B cell (primary cell): ENCODE measurements around the gene ARHGAP6. TPM values are rescaled to one million over a fixed set of nuclear protein-coding genes. Genes with fewer than 3 reads are reported as not detected.

ENCODE experiments used
- ATAC-seq: fragments of 200-7000 bp; cut with Tn5 transposase; one replicate; pipeline ENCODE4 v1.10.0; 2021; ENCODE audit warnings: low read depth, mild to moderate bottlenecking, moderate number of reproducible peaks, moderate library complexity
- CTCF ChIA-PET: fragments of 350-600 bp; sonication (Branson Sonifier 250); formaldehyde crosslinking; loops from one replicate; lab custom pipeline; 2021; ENCODE audit warnings: antibody characterized with exemption, inconsistent platforms; lab: Charles Lee
- POLR2A ChIA-PET: fragments of 350-600 bp; sonication (Branson Sonifier 250); formaldehyde crosslinking; loops from one replicate; lab custom pipeline; 2021; ENCODE audit warnings: antibody characterized with exemption; lab: Charles Lee
- DNase-seq: peaks from one replicate; pipeline ENCODE4 v3.0.0; 2013
- H2AFZ ChIP-seq: 2 replicates; pipeline ENCODE4 v1.6.1; 2012; ENCODE audit warnings: mild to moderate bottlenecking, low read depth, low read length; ENCODE audit not compliant: insufficient read depth, poor library complexity, severe bottlenecking
- H3K27ac ChIP-seq, 2 donors: 1 replicate in 1 of 2; 2 replicates in 1 of 2; pipeline ENCODE4 v1.5.1; 2012 to 2013; ENCODE audit warnings: low read length in 2 of 2, mild to moderate bottlenecking in 2 of 2, moderate library complexity in 1 of 2
- H3K27me3 ChIP-seq, 4 experiments: fragments of 200-600 bp in 1 of 4; sonication (generic) in 1 of 4; replicated peaks in 1 of 4; 1 replicate in 2 of 4; 2 replicates in 2 of 4; pipeline versions ENCODE4 v1.6.1 to v1.7.0; 2013 to 2016; ENCODE audit warnings: low read length in 3 of 4, mild to moderate bottlenecking in 2 of 4, mixed read lengths in 1 of 4, moderate library complexity in 1 of 4; ENCODE audit not compliant: insufficient read depth in 4 of 4, control insufficient read depth in 3 of 4; ENCODE audit errors: control extremely low read depth in 1 of 4
- H3K36me3 ChIP-seq, 2 experiments: replicated peaks in 1 of 2; 1 replicate in 1 of 2; 2 replicates in 1 of 2; pipeline versions ENCODE4 v1.6.1 to v1.7.1; 2013; ENCODE audit warnings: low read length in 1 of 2; ENCODE audit not compliant: insufficient read depth in 2 of 2, control insufficient read depth in 1 of 2; ENCODE audit errors: control extremely low read depth in 1 of 2, extremely low read depth in 1 of 2
- H3K4me1 ChIP-seq, 2 donors: fragments of 200-600 bp in 1 of 2; sonication (generic) in 1 of 2; 1 replicate in 1 of 2; 2 replicates in 1 of 2; pipeline versions ENCODE4 v1.5.1 to v1.6.1; 2013 to 2017; ENCODE audit warnings: low read length in 2 of 2; ENCODE audit not compliant: control insufficient read depth in 2 of 2, insufficient read depth in 2 of 2
- H3K4me2 ChIP-seq: replicated peaks from 2 replicates; pipeline ENCODE3; 2012; ENCODE audit warnings: mild to moderate bottlenecking, low read depth, low read length; ENCODE audit not compliant: poor library complexity, severe bottlenecking
- H3K4me3 ChIP-seq, 5 experiments: fragments of 200-600 bp in 1 of 5; sonication (generic) in 1 of 5; 1 replicate in 3 of 5; 2 replicates in 2 of 5; pipeline versions ENCODE4 v1.5.1 to v1.7.0; 2011 to 2016; ENCODE audit warnings: low read length in 4 of 5, mild to moderate bottlenecking in 4 of 5, low read depth in 2 of 5, control low read depth in 1 of 5, moderate library complexity in 1 of 5; ENCODE audit not compliant: insufficient read depth in 1 of 5; ENCODE audit errors: control extremely low read depth in 1 of 5, extremely low read depth in 1 of 5
- H3K79me2 ChIP-seq: fragments of 200-600 bp; sonication (generic); one replicate; pipeline ENCODE4 v1.6.0; 2016; ENCODE audit warnings: low read length; ENCODE audit not compliant: control insufficient read depth, insufficient read depth
- H3K9ac ChIP-seq: fragments of 200-600 bp; sonication (generic); 2 replicates; pipeline ENCODE4 v1.6.1; 2017; ENCODE audit warnings: mild to moderate bottlenecking, low read length, moderate library complexity
- H3K9me3 ChIP-seq, 3 donors: one replicate each; pipeline versions ENCODE4 v1.6.1 to v1.7.1; 2013; ENCODE audit warnings: low read length in 2 of 3; ENCODE audit not compliant: control insufficient read depth in 2 of 3, insufficient read depth in 1 of 3; ENCODE audit errors: control extremely low read depth in 1 of 3
- H4K20me1 ChIP-seq: 2 replicates; pipeline ENCODE4 v1.6.0; 2012; ENCODE audit warnings: mild to moderate bottlenecking, low read length; ENCODE audit not compliant: insufficient read depth, control insufficient read depth, poor library complexity, severe bottlenecking
- H3K27ac Mint-ChIP-seq: one replicate; pipeline ENCODE4 v1.8.0; 2021; ENCODE audit warnings: mixed read lengths
- H3K27me3 Mint-ChIP-seq: one replicate; pipeline ENCODE4 v1.8.0; 2021; ENCODE audit warnings: mixed read lengths
- H3K4me1 Mint-ChIP-seq: one replicate; pipeline ENCODE4 v1.8.0; 2021; ENCODE audit warnings: mixed read lengths
- H3K4me3 Mint-ChIP-seq: one replicate; pipeline ENCODE4 v1.8.0; 2021; ENCODE audit warnings: mixed read lengths
- H3K9me3 Mint-ChIP-seq: one replicate; pipeline ENCODE4 v1.8.0; 2022; ENCODE audit warnings: mixed read lengths; ENCODE audit not compliant: insufficient read depth
- CTCF ChIP-seq: fragments of 200-600 bp; IDR thresholded peaks from one replicate; pipeline ENCODE4 v1.8.0; 2022; ENCODE audit warnings: antibody characterized with exemption, mild to moderate bottlenecking
- EZH2 ChIP-seq: IDR thresholded peaks from 2 replicates; pipeline ENCODE4 v1.6.1; 2012; ENCODE audit warnings: borderline replicate concordance, low read depth, mild to moderate bottlenecking, moderate library complexity, low read length; ENCODE audit not compliant: insufficient read depth, poor library complexity, severe bottlenecking
- WGBS: methylation state at CpG from one replicate; pipeline ENCODE4 v1.1.5; 2013; ENCODE audit warnings: missing lambda C conversion rate; ENCODE audit not compliant: insufficient coverage; 5-methylcytosine and 5-hydroxymethylcytosine counted together
- intact Hi-C: fragments of 100-400 bp; cut with micrococcal nuclease; formaldehyde crosslinking; loops from one replicate; pipeline ENCODE4 v1.10.0; 2022
- polyA plus RNA-seq: library from polyadenylated mRNA; depleted of rRNA; stranded (reverse); fragments of >200 nt; gene quantifications from 2 replicates; pipeline ENCODE4 v1.2.3, GENCODE V29; 2012
- total RNA-seq, 2 donors: library from RNA; stranded (reverse); fragments of 120-200 nt in 1 of 2; gene quantifications; 1 replicate in 1 of 2; 2 replicates in 1 of 2; pipeline versions ENCODE4 v1.2.3 to v1.2.4, GENCODE V29; 2013 to 2022

ARHGAP6 gene
- total and polyA plus RNA-seq, 2 donors (not counting 1 experiment from before 2014, with no cell fraction given): 1.6 to 2.6 TPM

GRCh38 chrX:11287505-11287904, 378.2 kb downstream of the ARHGAP6 start:
- Histone ChIP-seq H3K4me2 (no peak overlapping the region), H4K20me1 (no peaks in the 10 kb centered on the region), H3K27me3 (no peaks in the 10 kb centered on the region), H3K4me3 (no peak overlapping the region), H3K9me3 (no peaks in the 10 kb centered on the region), H3K79me2 (no peaks in the 10 kb centered on the region), H3K36me3 (no peaks in the 10 kb centered on the region), H2AFZ (no peak overlapping the region), H3K9ac (no peak overlapping the region), H3K4me1 (no peaks in the 10 kb centered on the region), H3K27ac (no peak overlapping the region)
- Mint-ChIP-seq H3K9me3 (no peaks in the 10 kb centered on the region), H3K27me3 (peaks cover 3% of the 10 kb centered on the region), H3K27ac (no peak overlapping the region), H3K4me3 (no peak overlapping the region), H3K4me1 (no peaks in the 10 kb centered on the region)
- ATAC-seq (no peak), DNase-seq (no peak)
- ChIA-PET CTCF (no interaction called here), POLR2A (no interaction called here)
- 67% methylated on average over 1 of the region's 1 CpG for WGBS
- intact Hi-C loops: no loop called here
- TF ChIP-seq CTCF: no peak
- no peak for TF ChIP-seq EZH2

GRCh38 chrX:11285651-11286050, 380.1 kb downstream of the ARHGAP6 start:
- Histone ChIP-seq H3K4me2 (no peak overlapping the region), H3K9ac (no peak overlapping the region), H3K9me3 (no peaks in the 10 kb centered on the region), H3K4me3 (no peak overlapping the region), H3K27me3 (no peaks in the 10 kb centered on the region), H3K36me3 (no peaks in the 10 kb centered on the region), H2AFZ (no peak overlapping the region), H3K27ac (no peak overlapping the region), H4K20me1 (no peaks in the 10 kb centered on the region), H3K79me2 (no peaks in the 10 kb centered on the region), H3K4me1 (no peaks in the 10 kb centered on the region)
- whole genome bisulfite sequencing: no CpG with 5 or more reads among the region's 3 CpGs
- intact Hi-C loops: no loop called here
- H3K4me3 Mint-ChIP-seq: no peak overlapping the region
- ChIA-PET POLR2A (no interaction called here), CTCF (interaction anchor here (1.2 kb wide), 1 partner anchor 49 kb away, joined by 3 read pairs; no protein-coding TSS in a partner anchor)
- DNase-seq (no peak), ATAC-seq (no peak)
- no peak overlapping the region for H3K27ac Mint-ChIP-seq
- TF ChIP-seq CTCF (no peak), EZH2 (no peak)
- H3K4me1 Mint-ChIP-seq: no peaks in the 10 kb centered on the region
- H3K27me3 Mint-ChIP-seq: no peaks in the 10 kb centered on the region
- H3K9me3 Mint-ChIP-seq: no peaks in the 10 kb centered on the region
